Adrenal gland (tissue), 5 donors: ENCODE data around the gene ZIC1.

Experiments
- POLR2A ChIP-seq, 2 donors: fragments of 450-650 bp; IDR thresholded peaks; one replicate each; pipeline ENCODE4 v1.6.1; 2017; ENCODE audit warnings: antibody characterized with exemption in 2 of 2, mild to moderate bottlenecking in 2 of 2, moderate library complexity in 1 of 2
- TF ChIP-seq, protein P1 (sequence below), 6 experiments: fragments of 450-650 bp in 4 of 6; fragments of 200-600 bp in 2 of 6; sonication (generic) in 1 of 6; IDR thresholded peaks; 1 replicate in 5 of 6; 2 replicates in 1 of 6; pipeline versions ENCODE4 v1.5.1 to v1.8.0; 2016 to 2021; ENCODE audit warnings: antibody characterized with exemption in 6 of 6, mild to moderate bottlenecking in 2 of 6, moderate library complexity in 1 of 6
- donor health status: DM: no; HTN: no; CAD: no.

DNA sequence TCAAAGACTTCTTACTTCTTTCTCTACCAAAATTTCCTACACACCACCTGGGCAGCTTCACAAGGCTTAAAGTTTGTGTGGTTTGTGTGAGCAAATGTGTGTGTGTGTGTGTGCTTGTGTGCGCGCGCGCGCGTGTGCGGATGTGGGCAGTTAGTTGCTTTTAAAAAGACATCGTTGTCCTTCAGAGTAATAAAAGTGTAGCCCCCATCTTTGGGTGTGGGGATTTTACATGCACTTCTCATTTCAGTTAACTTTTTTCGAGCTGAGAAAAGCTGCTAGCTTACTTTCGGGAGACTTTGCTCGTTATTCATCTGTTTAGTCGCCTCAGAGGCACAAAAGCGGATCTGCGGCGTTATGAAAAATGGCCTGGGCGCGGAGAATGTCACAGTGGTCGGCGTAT is 38.8 kb upstream of the ZIC1 start:
- TF ChIP-seq POLR2A (IDR thresholded peaks at IDR 0.05): no peak
- TF ChIP-seq, protein P1, sequence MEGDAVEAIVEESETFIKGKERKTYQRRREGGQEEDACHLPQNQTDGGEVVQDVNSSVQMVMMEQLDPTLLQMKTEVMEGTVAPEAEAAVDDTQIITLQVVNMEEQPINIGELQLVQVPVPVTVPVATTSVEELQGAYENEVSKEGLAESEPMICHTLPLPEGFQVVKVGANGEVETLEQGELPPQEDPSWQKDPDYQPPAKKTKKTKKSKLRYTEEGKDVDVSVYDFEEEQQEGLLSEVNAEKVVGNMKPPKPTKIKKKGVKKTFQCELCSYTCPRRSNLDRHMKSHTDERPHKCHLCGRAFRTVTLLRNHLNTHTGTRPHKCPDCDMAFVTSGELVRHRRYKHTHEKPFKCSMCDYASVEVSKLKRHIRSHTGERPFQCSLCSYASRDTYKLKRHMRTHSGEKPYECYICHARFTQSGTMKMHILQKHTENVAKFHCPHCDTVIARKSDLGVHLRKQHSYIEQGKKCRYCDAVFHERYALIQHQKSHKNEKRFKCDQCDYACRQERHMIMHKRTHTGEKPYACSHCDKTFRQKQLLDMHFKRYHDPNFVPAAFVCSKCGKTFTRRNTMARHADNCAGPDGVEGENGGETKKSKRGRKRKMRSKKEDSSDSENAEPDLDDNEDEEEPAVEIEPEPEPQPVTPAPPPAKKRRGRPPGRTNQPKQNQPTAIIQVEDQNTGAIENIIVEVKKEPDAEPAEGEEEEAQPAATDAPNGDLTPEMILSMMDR (IDR thresholded peaks at IDR 0.05): no peak
